IgD-negative memory B cell (primary cell): ENCODE data around the gene B4GALNT1. TPM values are rescaled to one million over a fixed set of nuclear protein-coding genes. Genes with fewer than 3 reads are reported as not detected.

Experiments
- H3K27ac Mint-ChIP-seq, 3 donors: one replicate each; pipeline ENCODE4 v1.8.0; 2020 to 2022; ENCODE audit warnings: mild to moderate bottlenecking in 3 of 3, mixed read lengths in 3 of 3, moderate library complexity in 1 of 3
- H3K27me3 Mint-ChIP-seq: one replicate; pipeline ENCODE4 v1.8.0; 2021; ENCODE audit warnings: mixed read lengths
- H3K36me3 Mint-ChIP-seq: one replicate; pipeline ENCODE4 v1.8.0; 2020; ENCODE audit warnings: mild to moderate bottlenecking, mixed read lengths
- H3K4me1 Mint-ChIP-seq, 3 donors: one replicate each; pipeline ENCODE4 v1.8.0; 2020 to 2022; ENCODE audit warnings: mixed read lengths in 3 of 3, mild to moderate bottlenecking in 1 of 3
- H3K4me3 Mint-ChIP-seq, 4 donors: one replicate each; pipeline ENCODE4 v1.8.0; 2020 to 2022; ENCODE audit warnings: mild to moderate bottlenecking in 4 of 4, mixed read lengths in 4 of 4, moderate library complexity in 3 of 4
- H3K9me3 Mint-ChIP-seq, 3 donors: one replicate each; pipeline ENCODE4 v1.8.0; 2020 to 2021; ENCODE audit warnings: mixed read lengths in 3 of 3, mild to moderate bottlenecking in 1 of 3
- polyA plus RNA-seq: library from polyadenylated mRNA; unstranded; fragments of 300-500 nt; fragmentation: Illumina TruSeq; gene quantifications from one replicate; pipeline ENCODE4 v1.2.3, GENCODE V29; 2021

B4GALNT1 gene
- polyA plus RNA-seq, 1 donor from 2014 or later, result not detected

DNA sequence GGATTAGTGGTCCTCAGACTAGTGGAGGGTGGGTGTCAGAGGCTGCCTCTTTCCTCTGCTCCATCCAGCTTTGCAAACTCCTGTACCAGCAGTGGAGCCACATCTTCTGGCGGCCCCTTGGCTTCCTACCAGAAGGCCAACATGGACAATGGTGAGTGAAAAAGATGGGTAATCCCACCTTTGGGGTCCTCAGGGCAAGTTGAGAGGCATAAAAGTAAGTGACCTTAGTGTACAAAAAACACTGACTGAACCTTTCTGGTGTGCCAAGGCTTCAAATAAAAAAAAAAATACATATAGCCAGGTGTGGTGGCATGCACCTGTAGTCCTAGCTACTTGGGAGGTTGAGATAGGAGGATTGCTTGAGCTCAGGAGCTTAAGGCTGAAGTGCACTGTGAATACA is 51.2 kb downstream of the B4GALNT1 start:
- Mint-ChIP-seq H3K27ac (no peak overlapping the region), H3K4me1 (peaks cover 0 to 5% (median 2%) of the 10 kb centered on the region in 3 donors), H3K27me3 (peaks cover 15% of the 10 kb centered on the region)

DNA sequence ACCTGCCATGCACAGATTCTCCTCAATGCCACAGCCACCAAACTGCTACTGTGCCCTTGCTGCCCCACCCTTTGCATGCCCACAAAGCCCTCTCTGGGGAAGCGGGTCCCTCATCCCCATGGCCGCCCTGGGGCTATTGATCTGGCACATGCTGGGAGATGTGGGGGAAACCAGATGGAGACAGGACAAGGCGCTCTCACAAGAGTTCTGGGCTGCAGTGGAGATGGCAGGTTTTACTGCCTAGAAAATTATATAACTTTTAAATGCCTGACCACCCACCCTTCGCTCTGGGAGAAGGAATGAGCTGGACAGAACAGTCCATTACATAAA is 52.6 kb downstream of the B4GALNT1 start:
- peaks cover 15% of the 10 kb centered on the region for H3K27me3 Mint-ChIP-seq
- peaks cover 2% of the 10 kb centered on the region for H3K36me3 Mint-ChIP-seq
- no peak overlapping the region for H3K4me3 Mint-ChIP-seq
- H3K9me3 Mint-ChIP-seq, result no peaks in the 10 kb centered on the region
- no peak overlapping the region for H3K27ac Mint-ChIP-seq
- peaks cover 0 to 5% (median 2%) of the 10 kb centered on the region in 3 donors for H3K4me1 Mint-ChIP-seq

More for the DNA sequence above, 51.2 kb downstream of the B4GALNT1 start:
- H3K9me3 Mint-ChIP-seq, result no peaks in the 10 kb centered on the region
- no peak overlapping the region for H3K4me3 Mint-ChIP-seq
- H3K36me3 Mint-ChIP-seq, result peaks cover 2% of the 10 kb centered on the region

DNA sequence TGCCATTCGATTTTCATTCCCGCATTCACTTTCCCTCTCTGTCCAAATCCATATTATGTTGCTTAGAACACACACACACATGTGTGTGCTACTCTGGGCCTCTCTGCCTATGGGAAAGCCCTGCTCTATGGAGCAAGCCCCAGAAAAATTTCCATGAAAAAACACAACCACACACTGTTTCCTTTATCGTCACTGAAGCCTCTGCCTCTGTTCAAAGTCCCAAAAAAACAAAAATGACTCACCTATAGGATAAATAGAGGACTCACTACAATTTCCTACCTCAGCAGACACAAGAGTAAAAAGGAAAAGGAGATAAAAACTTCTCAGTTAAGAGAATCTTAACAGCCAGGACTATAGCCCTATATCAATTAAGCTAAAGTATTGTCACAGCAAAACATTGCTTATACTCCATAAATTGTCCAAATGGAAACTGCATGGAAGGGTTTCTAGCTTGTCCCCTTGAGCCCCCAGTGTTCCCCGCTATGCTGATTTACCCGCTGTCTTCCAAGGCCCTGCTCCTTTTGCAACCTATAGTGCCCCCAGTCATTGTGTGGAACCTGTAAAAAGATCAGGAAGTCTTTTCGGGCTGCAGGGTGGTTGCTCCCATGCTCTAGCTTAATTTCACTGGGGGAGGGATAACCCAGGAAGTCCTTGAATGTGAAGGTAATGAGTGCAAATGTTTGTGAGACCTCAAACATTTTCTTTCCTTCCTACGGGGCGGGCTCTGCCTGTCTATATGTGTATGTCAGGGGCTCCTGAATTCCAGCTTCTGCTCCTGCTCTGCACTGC is 53.1 kb downstream of the B4GALNT1 start:
- Mint-ChIP-seq H3K9me3 (no peaks in the 10 kb centered on the region), H3K27ac (no peak overlapping the region), H3K36me3 (peaks cover 2% of the 10 kb centered on the region), H3K27me3 (peaks cover 12% of the 10 kb centered on the region), H3K4me3 (no peak overlapping the region), H3K4me1 (peaks cover 0 to 5% (median 2%) of the 10 kb centered on the region in 3 donors)

DNA sequence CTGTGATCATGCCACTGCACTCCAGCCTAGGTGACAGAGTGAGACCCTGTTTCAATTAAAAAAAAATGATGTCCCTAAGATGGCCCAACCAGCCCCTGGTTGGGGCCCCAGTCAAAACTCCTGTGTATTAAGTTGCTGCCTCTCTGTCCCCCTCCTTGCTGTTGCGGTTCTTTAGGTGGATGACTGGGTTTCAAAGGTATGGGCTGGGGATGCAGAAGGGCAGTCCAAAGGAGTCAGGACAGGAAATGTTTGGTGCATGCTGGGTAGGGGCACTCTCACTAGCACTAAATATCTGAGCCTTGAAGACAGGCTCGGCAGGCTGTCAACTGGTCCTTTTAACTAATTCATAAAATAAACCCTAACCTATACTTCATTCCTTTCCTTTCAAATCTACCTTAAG is 54.0 kb downstream of the B4GALNT1 start:
- Mint-ChIP-seq H3K4me3 (no peak overlapping the region), H3K9me3 (no peaks in the 10 kb centered on the region), H3K27ac (no peak overlapping the region), H3K27me3 (peaks cover 9% of the 10 kb centered on the region), H3K4me1 (peaks cover 0 to 5% (median 2%) of the 10 kb centered on the region in 3 donors), H3K36me3 (peaks cover 2% of the 10 kb centered on the region)

GRCh38 chr12:57577981-57578758 is 54.8 kb downstream of the B4GALNT1 start:
- H3K36me3 Mint-ChIP-seq, result peaks cover 2% of the 10 kb centered on the region
- H3K9me3 Mint-ChIP-seq, result no peaks in the 10 kb centered on the region
- no peak overlapping the region for H3K4me3 Mint-ChIP-seq
- H3K27ac Mint-ChIP-seq, result no peak overlapping the region
- H3K4me1 Mint-ChIP-seq, result peaks cover 0 to 2% (median 2%) of the 10 kb centered on the region in 3 donors
- peaks cover 5% of the 10 kb centered on the region for H3K27me3 Mint-ChIP-seq

DNA sequence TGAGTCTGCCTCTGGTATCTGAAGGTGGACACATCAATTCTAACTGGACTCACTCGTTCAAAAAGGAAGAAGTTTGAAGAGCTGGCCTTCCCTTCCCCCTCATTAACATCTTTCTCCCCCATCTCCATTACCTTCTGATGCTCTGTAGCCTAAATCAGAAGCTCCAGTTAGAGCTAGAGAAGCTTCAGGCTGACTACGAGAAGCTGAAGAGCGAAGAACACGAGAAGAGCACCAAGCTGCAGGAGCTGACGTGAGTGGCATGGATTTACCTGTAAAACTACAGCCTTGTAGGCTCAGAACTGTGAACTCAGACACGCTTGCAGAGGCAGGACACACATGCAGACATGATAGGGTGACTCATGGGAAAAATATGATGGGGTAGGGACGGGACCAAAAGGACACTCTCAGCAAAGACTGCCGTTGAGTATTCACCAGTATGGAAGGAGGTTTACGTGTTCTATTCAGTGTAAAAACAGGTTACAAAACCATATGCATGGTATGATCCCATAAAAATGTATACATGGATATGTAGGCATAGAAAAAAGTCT is 56.3 kb downstream of the B4GALNT1 start:
- Mint-ChIP-seq H3K4me3 (no peak overlapping the region), H3K4me1 (no peaks in the 10 kb centered on the region), H3K36me3 (peaks cover 4% of the 10 kb centered on the region), H3K9me3 (no peaks in the 10 kb centered on the region), H3K27me3 (no peaks in the 10 kb centered on the region), H3K27ac (no peak overlapping the region)

Other genes with a start within 250 kb of the B4GALNT1 start
- 19.2 TPM for gene R3HDM2, start 202.2 kb downstream of the B4GALNT1 start, polyA plus RNA-seq
- not detected for gene INHBC, start 198.4 kb downstream of the B4GALNT1 start, polyA plus RNA-seq
- gene INHBE, start 177.9 kb downstream of the B4GALNT1 start, polyA plus RNA-seq, result not detected
- gene GLI1, start 173.4 kb downstream of the B4GALNT1 start, polyA plus RNA-seq, result 0.18 TPM
- 129 TPM for gene ARHGAP9, start 153.3 kb downstream of the B4GALNT1 start, polyA plus RNA-seq
- 76.6 TPM for gene MARS1, start 145.1 kb downstream of the B4GALNT1 start, polyA plus RNA-seq
- 32.2 TPM for gene DDIT3, start 112.7 kb downstream of the B4GALNT1 start, polyA plus RNA-seq
- 6.3 TPM for gene MBD6, start 110.4 kb downstream of the B4GALNT1 start, polyA plus RNA-seq
- gene DCTN2, start 86.0 kb downstream of the B4GALNT1 start, polyA plus RNA-seq, result 79.0 TPM
- not detected for gene KIF5A, start 83.2 kb downstream of the B4GALNT1 start, polyA plus RNA-seq
- 15.5 TPM for gene PIP4K2C, start 42.0 kb downstream of the B4GALNT1 start, polyA plus RNA-seq
- gene DTX3, start 28.4 kb downstream of the B4GALNT1 start, polyA plus RNA-seq, result 0.91 TPM
- not detected for gene ARHGEF25, start 21.8 kb downstream of the B4GALNT1 start, polyA plus RNA-seq
- 70.4 TPM for gene OS9, start 60.9 kb upstream of the B4GALNT1 start, polyA plus RNA-seq
- 4.1 TPM for gene AGAP2, start 105.5 kb upstream of the B4GALNT1 start, polyA plus RNA-seq
- 52.8 TPM for gene TSPAN31, start 111.8 kb upstream of the B4GALNT1 start, polyA plus RNA-seq
- gene CDK4, start 119.1 kb upstream of the B4GALNT1 start, polyA plus RNA-seq, result 77.4 TPM
- gene MARCHF9, start 121.9 kb upstream of the B4GALNT1 start, polyA plus RNA-seq, result 11.9 TPM
- 0.09 TPM for gene CYP27B1, start 133.9 kb upstream of the B4GALNT1 start, polyA plus RNA-seq
- 15.9 TPM for gene METTL1, start 138.9 kb upstream of the B4GALNT1 start, polyA plus RNA-seq
- 1.5 TPM for gene EEF1AKMT3, start 139.4 kb upstream of the B4GALNT1 start, polyA plus RNA-seq
- gene TSFM, start 149.6 kb upstream of the B4GALNT1 start, polyA plus RNA-seq, result 27.1 TPM
- 0.19 TPM for gene AVIL, start 185.5 kb upstream of the B4GALNT1 start, polyA plus RNA-seq
- gene CTDSP2, start 213.5 kb upstream of the B4GALNT1 start, polyA plus RNA-seq, result 44.6 TPM